CD4-positive, alpha-beta T cell (primary cell): ENCODE measurements around the gene P2RX2. TPM values are rescaled to one million over a fixed set of nuclear protein-coding genes. Genes with fewer than 3 reads are reported as not detected.

Experiments used
- ATAC-seq: fragments of 200-7000 bp; cut with Tn5 transposase; one replicate; pipeline ENCODE4 v1.10.0; 2022; ENCODE audit warnings: mild to moderate bottlenecking; ENCODE audit not compliant: poor library complexity
- CTCF ChIA-PET: fragments of 350-600 bp; sonication (Branson Sonifier 250); formaldehyde crosslinking; loops from one replicate; lab custom pipeline; 2021; ENCODE audit warnings: antibody characterized with exemption, inconsistent platforms; lab: Charles Lee
- POLR2A ChIA-PET: fragments of 350-600 bp; sonication (Branson Sonifier 250); formaldehyde crosslinking; loops from one replicate; lab custom pipeline; 2021; ENCODE audit warnings: antibody characterized with exemption, inconsistent platforms; lab: Charles Lee
- DNase-seq, 14 experiments: peaks; one replicate each; pipeline ENCODE4 v3.0.0-alpha.2; 2013 to 2020; ENCODE audit warnings: mixed read lengths in 2 of 14
- H3K27ac ChIP-seq, 2 donors: one replicate each; pipeline versions ENCODE4 v1.5.1 to v1.7.0; 2013; ENCODE audit warnings: low read length in 2 of 2, low read depth in 1 of 2, mild to moderate bottlenecking in 1 of 2
- H3K27me3 ChIP-seq, 2 experiments: 1 replicate in 1 of 2; 2 replicates in 1 of 2; pipeline versions ENCODE4 v1.6.1 to v1.7.0; 2013; ENCODE audit warnings: low read length in 2 of 2, control low read depth in 1 of 2, mild to moderate bottlenecking in 1 of 2, moderate library complexity in 1 of 2; ENCODE audit not compliant: insufficient read depth in 2 of 2, control insufficient read depth in 1 of 2
- H3K36me3 ChIP-seq: one replicate; pipeline ENCODE4 v1.6.1; 2013; ENCODE audit warnings: low read length, control low read depth; ENCODE audit not compliant: insufficient read depth
- H3K4me1 ChIP-seq: one replicate; pipeline ENCODE4 v1.6.1; 2013; ENCODE audit warnings: low read length, control low read depth; ENCODE audit not compliant: insufficient read depth
- H3K4me3 ChIP-seq: one replicate; pipeline ENCODE4 v1.5.1; 2013; ENCODE audit warnings: mild to moderate bottlenecking, low read length, moderate library complexity
- H3K9me3 ChIP-seq, 2 experiments: 1 replicate in 1 of 2; 2 replicates in 1 of 2; pipeline versions ENCODE4 v1.6.1 to v1.7.0; 2013; ENCODE audit warnings: low read length in 2 of 2, mild to moderate bottlenecking in 2 of 2, control low read depth in 1 of 2, moderate library complexity in 1 of 2; ENCODE audit not compliant: control insufficient read depth in 1 of 2, insufficient read depth in 1 of 2
- H3K27ac Mint-ChIP-seq: one replicate; pipeline ENCODE4 v1.8.0; 2020; ENCODE audit warnings: mixed read lengths
- H3K27me3 Mint-ChIP-seq: one replicate; pipeline ENCODE4 v1.8.0; 2021; ENCODE audit warnings: mixed read lengths
- H3K36me3 Mint-ChIP-seq: one replicate; pipeline ENCODE4 v1.8.0; 2021; ENCODE audit warnings: low read depth, mixed read lengths
- H3K4me1 Mint-ChIP-seq: one replicate; pipeline ENCODE4 v1.8.0; 2021; ENCODE audit warnings: low read depth, mixed read lengths
- H3K4me3 Mint-ChIP-seq: one replicate; pipeline ENCODE4 v1.8.0; 2020; ENCODE audit warnings: mild to moderate bottlenecking, mixed read lengths
- H3K9me3 Mint-ChIP-seq: one replicate; pipeline ENCODE4 v1.8.0; 2020; ENCODE audit warnings: mixed read lengths
- CTCF ChIP-seq: fragments of 200-600 bp; IDR thresholded peaks from one replicate; pipeline ENCODE4 v1.8.0; 2022; ENCODE audit warnings: antibody characterized with exemption, mild to moderate bottlenecking
- intact Hi-C, 2 experiments: fragments of 100-400 bp; cut with DNase I in 1 of 2; cut with micrococcal nuclease in 1 of 2; formaldehyde crosslinking; loops; one replicate each; pipeline versions ENCODE4 v1.15.1 to v1.9.0; 2023 to 2025; cut with DNase I, micrococcal nuclease
- total RNA-seq, 174 experiments: library from RNA in 2 of 174; stranded (reverse) in 2 of 174; gene quantifications; one replicate each; pipeline ENCODE4 v1.2.3 and lab custom pipeline; 2021 to 2026

The P2RX2 gene
- total RNA-seq, 2 experiments from 2014 or later = not detected

DNA sequence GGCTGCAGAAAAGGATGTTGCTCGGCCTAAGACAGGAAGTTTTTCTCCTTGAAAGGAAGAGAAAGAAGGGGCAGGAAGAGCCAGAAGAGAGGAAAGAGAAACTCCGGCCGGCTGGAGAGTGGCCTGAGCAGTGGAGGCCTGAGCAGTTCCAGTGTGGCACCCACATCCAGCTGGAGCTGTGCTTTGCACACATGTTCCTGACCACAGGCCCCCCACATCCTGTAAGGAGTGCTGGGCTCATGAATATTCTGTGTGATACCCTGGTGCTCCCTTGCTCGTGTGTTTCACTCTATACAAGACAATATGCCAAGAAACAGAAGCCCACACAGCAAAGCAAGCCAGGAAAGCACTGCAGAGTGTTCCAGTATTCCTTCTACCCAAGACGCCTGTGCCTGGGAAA, 41.5 kb downstream of the P2RX2 start:
- peaks cover 92% of the 10 kb centered on the region for H3K36me3 ChIP-seq
- H3K36me3 Mint-ChIP-seq = peaks cover 90% of the 10 kb centered on the region

DNA sequence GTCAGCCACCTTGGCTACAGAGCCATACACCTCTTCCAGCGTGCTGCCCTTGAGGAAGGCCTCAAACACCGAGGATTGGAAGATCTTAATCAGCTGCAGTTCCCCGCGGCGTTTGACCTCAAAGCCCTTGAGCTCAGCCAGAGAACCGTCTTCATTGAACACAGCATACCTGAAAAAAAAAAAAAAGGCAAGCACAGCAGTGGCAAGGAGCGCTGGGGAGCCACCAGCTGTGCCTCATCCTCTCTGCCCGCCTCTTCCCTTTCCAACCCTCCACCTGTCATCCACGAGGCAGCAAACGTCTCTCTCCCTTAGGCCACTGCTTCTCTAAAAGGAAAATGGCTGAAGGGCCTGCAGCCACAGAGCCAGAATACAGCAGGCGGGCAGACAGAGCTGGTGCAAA, 42.4 kb downstream of the P2RX2 start:
- H3K4me3 ChIP-seq = no peak overlapping the region
- Mint-ChIP-seq H3K36me3 (peaks cover 93% of the 10 kb centered on the region), H3K27ac (peak overlapping the region; percentile 65), H3K27me3 (no peaks in the 10 kb centered on the region), H3K4me3 (no peak overlapping the region), H3K9me3 (no peaks in the 10 kb centered on the region), H3K4me1 (peaks cover 28% of the 10 kb centered on the region)
- DNase-seq (no peak), ATAC-seq (no peak)
- ChIA-PET CTCF (no interaction called here), POLR2A (no interaction called here)
- H3K27me3 ChIP-seq = no peaks in the 10 kb centered on the region
- TF ChIP-seq CTCF = no peak
- H3K36me3 ChIP-seq = peaks cover 94% of the 10 kb centered on the region
- intact Hi-C loops = no loop called here
- peaks cover 10% of the 10 kb centered on the region for H3K4me1 ChIP-seq
- H3K27ac ChIP-seq = no peak overlapping the region
- H3K9me3 ChIP-seq = no peaks in the 10 kb centered on the region

More for the DNA sequence above, 41.5 kb downstream of the P2RX2 start:
- Histone ChIP-seq H3K4me1 (peaks cover 10% of the 10 kb centered on the region), H3K4me3 (no peak overlapping the region), H3K27ac (no peak overlapping the region), H3K27me3 (no peaks in the 10 kb centered on the region), H3K9me3 (no peaks in the 10 kb centered on the region)
- ChIA-PET POLR2A (no interaction called here), CTCF (no interaction called here)
- TF ChIP-seq CTCF = no peak
- Mint-ChIP-seq H3K4me1 (peaks cover 28% of the 10 kb centered on the region), H3K27ac (peak overlapping the region; percentile 65), H3K4me3 (no peak overlapping the region), H3K9me3 (no peaks in the 10 kb centered on the region), H3K27me3 (no peaks in the 10 kb centered on the region)
- intact Hi-C loops = no loop called here
- ATAC-seq = no peak
- DNase-seq = no peak

- POLR2A ChIA-PET = no interaction called here
- H3K4me1 ChIP-seq = peaks cover 10% of the 10 kb centered on the region
- H3K27me3 ChIP-seq = no peaks in the 10 kb centered on the region
- CTCF ChIA-PET = no interaction called here
- H3K4me3 ChIP-seq = no peak overlapping the region
- Mint-ChIP-seq H3K4me3 (no peak overlapping the region), H3K9me3 (no peaks in the 10 kb centered on the region), H3K27me3 (no peaks in the 10 kb centered on the region), H3K4me1 (peaks cover 28% of the 10 kb centered on the region), H3K27ac (no peak overlapping the region), H3K36me3 (peaks cover 93% of the 10 kb centered on the region)
- no peak overlapping the region for H3K27ac ChIP-seq
- DNase-seq (no peak), ATAC-seq (no peak)
- no peaks in the 10 kb centered on the region for H3K9me3 ChIP-seq
- H3K36me3 ChIP-seq = peaks cover 95% of the 10 kb centered on the region
- intact Hi-C loops = no loop called here
- no peak for TF ChIP-seq CTCF
Observed at GRCh38 chr12:132661972-132662371, 43.4 kb downstream of the P2RX2 start.
